HG02938 (cell line): ENCODE data around the gene EML4.
"Not testable (repeated sequence)": the region's sequence is repeated elsewhere in the genome, so short reads cannot be mapped to it uniquely, and the experiment has no call there.

Experiments used
- ATAC-seq: cut with Tn5 transposase; IDR thresholded peaks from one replicate; pipeline ENCODE4 v1.9.1; 2021; ENCODE audit warnings: mild to moderate bottlenecking, moderate library complexity; ENCODE audit not compliant: unreplicated experiment

EML4 gene

GRCh38 chr2:42372474-42373200, 203.5 kb downstream of the EML4 start:
- no peak for ATAC-seq

- no peak for ATAC-seq
Measured at GRCh38 chr2:42376758-42377157, 207.6 kb downstream of the EML4 start.

- ATAC-seq = no peak
Measured at GRCh38 chr2:42378415-42378814, 209.3 kb downstream of the EML4 start.

- ATAC-seq = not testable (repeated sequence)
Measured at GRCh38 chr2:42380026-42380425, 210.9 kb downstream of the EML4 start.

GRCh38 chr2:42382144-42382543, 213.0 kb downstream of the EML4 start:
- ATAC-seq = no peak
